Upper lobe of left lung (tissue), 4 donors: ENCODE data around the gene SLC25A47.

Experiments
- EP300 ChIP-seq, 4 donors: sonication (generic); formaldehyde crosslinking; IDR thresholded peaks; one replicate each; pipeline ENCODE4 v1.5.1; 2017; ENCODE audit warnings: antibody characterized with exemption in 4 of 4, control low read depth in 2 of 4
- POLR2A ChIP-seq, 4 donors: fragments of 450-650 bp; IDR thresholded peaks; one replicate each; pipeline ENCODE4 v1.5.1; 2016 to 2017; ENCODE audit warnings: antibody characterized with exemption in 4 of 4, mild to moderate bottlenecking in 2 of 4

DNA sequence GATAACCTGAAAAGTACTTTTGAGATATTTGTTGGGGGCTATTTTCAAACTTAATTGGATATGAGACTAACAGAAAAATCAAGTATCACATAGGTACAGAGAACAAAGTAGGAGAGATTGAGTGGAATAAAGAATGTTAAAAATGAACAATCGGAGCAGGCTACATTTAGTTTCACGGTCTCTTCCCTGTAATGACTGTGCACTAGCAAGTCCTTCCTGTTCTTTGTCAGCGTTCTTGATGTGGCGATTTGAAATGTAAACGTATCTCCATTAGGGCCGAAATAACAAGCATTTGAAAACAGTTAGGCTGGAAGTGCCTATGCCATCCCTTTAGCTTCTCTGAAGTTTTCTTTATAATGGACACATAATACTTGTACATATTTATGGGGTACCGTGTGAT, 47.9 kb upstream of the SLC25A47 start:
- TF ChIP-seq EP300 (IDR thresholded peaks at IDR 0.05) (no peak), POLR2A (IDR thresholded peaks at IDR 0.05) (no peak)
